WERI-Rb-1 (cell line): ENCODE results near the gene ZNF410.
"Not testable (repeated sequence)": the region's sequence is repeated elsewhere in the genome, so short reads cannot be mapped to it uniquely, and the experiment has no call there.

Experiments used
- DNase-seq: peaks from one replicate; pipeline ENCODE4 v3.0.0-alpha.2; 2020
- H3K27ac ChIP-seq: fragments of 250-450 bp; sonication (Bioruptor Pico); 2 replicates; pipeline ENCODE4 v1.5.1; 2020; ENCODE audit warnings: mild to moderate bottlenecking, moderate library complexity
- H3K27me3 ChIP-seq: fragments of 250-450 bp; sonication (Bioruptor Pico); 2 replicates; pipeline ENCODE4 v1.5.1; 2021; ENCODE audit warnings: mild to moderate bottlenecking, low read depth, moderate library complexity; ENCODE audit not compliant: insufficient read depth, severe bottlenecking
- H3K36me3 ChIP-seq: fragments of 250-450 bp; sonication (Bioruptor Pico); 2 replicates; pipeline ENCODE4 v1.5.1; 2020; ENCODE audit warnings: mild to moderate bottlenecking, moderate library complexity
- H3K4me3 ChIP-seq: 2 replicates; pipeline ENCODE4 v1.5.1; 2011; ENCODE audit warnings: low read depth, mild to moderate bottlenecking, control low read depth, low read length
- H3K9me3 ChIP-seq: fragments of 250-450 bp; sonication (Bioruptor Pico); 2 replicates; pipeline ENCODE4 v1.5.1; 2021; ENCODE audit warnings: mild to moderate bottlenecking, moderate library complexity; ENCODE audit not compliant: severe bottlenecking
- TF ChIP-seq, protein P1 (sequence below): IDR thresholded peaks from 2 replicates; pipeline ENCODE4 v1.5.1; 2011; ENCODE audit warnings: low read depth, mild to moderate bottlenecking, control low read depth, inconsistent platforms, low read length

Gene ZNF410, protein sequence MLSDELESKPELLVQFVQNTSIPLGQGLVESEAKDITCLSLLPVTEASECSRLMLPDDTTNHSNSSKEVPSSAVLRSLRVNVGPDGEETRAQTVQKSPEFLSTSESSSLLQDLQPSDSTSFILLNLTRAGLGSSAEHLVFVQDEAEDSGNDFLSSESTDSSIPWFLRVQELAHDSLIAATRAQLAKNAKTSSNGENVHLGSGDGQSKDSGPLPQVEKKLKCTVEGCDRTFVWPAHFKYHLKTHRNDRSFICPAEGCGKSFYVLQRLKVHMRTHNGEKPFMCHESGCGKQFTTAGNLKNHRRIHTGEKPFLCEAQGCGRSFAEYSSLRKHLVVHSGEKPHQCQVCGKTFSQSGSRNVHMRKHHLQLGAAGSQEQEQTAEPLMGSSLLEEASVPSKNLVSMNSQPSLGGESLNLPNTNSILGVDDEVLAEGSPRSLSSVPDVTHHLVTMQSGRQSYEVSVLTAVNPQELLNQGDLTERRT

DNA sequence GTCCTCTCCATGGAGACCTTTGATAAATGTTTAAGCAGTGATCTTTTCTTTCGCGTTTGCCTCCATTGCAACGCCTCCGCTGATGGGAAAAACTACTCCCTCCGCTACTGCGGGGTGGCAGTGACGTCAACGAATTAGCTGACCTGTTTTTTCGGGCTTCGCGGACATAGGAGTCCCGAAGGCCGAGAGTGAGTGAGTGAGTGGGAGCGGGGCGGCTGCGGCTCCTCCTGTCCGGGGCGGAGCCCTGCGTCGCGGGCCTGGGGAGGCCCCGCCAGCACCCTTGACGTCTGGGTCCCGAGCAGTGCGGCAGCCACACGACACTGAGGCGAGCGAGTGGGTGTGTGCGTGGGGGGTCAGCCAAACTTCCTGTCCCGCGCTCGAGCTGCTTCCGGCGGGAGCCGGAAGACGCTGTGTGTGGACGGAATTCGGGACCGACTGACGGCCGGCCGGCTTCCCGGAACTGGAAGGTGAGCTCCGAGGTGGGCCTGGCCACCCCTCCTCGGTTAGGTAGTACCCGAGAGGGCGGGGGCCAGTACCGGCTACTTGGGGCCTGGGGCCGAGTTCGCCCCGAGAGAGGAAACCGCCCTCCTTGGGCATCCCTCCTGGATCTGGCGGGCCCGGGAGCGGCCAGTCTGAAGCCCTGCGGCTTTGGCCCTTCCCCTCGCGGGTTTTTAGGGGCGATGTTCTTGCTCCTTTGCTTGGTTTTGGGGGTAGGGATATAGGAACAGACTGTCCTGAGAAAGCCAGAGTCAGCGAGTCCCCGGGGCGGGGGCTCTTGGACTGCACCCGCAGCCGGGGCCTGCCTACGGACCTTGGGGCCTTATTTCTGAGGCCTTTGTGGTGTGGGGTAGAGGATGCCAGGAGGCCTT, at the start of gene ZNF410:
Gene ZNF410 (plus strand): TSS at position 411 of the 869 bp plus-strand sequence. CDS start 5,317 bp downstream, outside the sequence.
- Histone ChIP-seq H3K36me3 (peaks cover 12% of the 10 kb centered on the region), H3K27me3 (no peaks in the 10 kb centered on the region), H3K9me3 (no peaks in the 10 kb centered on the region), H3K27ac (peak within 1 kb of the TSS; percentile 84), H3K4me3 (peak within 1 kb of the TSS; percentile 83)
- TF ChIP-seq, protein P1, sequence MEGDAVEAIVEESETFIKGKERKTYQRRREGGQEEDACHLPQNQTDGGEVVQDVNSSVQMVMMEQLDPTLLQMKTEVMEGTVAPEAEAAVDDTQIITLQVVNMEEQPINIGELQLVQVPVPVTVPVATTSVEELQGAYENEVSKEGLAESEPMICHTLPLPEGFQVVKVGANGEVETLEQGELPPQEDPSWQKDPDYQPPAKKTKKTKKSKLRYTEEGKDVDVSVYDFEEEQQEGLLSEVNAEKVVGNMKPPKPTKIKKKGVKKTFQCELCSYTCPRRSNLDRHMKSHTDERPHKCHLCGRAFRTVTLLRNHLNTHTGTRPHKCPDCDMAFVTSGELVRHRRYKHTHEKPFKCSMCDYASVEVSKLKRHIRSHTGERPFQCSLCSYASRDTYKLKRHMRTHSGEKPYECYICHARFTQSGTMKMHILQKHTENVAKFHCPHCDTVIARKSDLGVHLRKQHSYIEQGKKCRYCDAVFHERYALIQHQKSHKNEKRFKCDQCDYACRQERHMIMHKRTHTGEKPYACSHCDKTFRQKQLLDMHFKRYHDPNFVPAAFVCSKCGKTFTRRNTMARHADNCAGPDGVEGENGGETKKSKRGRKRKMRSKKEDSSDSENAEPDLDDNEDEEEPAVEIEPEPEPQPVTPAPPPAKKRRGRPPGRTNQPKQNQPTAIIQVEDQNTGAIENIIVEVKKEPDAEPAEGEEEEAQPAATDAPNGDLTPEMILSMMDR, result no peak
- peak; percentile 95 for DNase-seq

DNA sequence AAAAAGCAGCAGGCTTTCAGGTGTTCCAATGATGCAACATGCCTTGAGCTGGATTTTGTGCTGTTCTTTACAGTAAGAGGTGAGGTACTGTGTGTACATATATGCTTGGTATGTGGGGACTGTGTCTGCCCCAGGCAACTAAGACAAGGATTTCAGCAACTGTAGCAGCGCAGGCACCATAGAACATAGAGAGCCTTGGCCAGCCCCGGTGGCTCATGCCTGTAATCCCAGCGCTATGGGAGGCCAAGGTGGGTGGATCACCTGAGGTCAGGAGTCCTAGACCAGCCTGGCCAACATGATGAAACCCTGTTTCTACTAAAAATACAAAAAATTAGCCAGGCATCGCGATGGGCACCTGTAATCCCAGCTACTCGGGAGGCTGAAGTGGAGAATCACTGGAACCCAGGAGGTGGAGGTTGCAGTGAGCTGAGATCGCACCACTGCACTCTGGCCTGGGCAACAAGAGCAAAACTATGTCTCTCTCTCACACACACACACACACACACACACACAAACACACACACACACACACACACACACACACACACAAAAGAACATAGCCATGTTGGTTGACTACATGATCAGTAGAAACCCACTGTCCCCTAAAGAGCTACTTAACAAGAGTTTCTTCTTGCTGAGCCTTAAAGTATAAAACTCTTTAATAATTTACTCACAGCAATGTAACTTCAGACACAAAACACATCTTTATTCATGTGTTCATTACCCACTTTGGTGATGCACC, 48.2 kb upstream of the ZNF410 start:
- H3K4me3 ChIP-seq, H3K9me3 ChIP-seq, H3K27me3 ChIP-seq, H3K27ac ChIP-seq, H3K36me3 ChIP-seq, DNase-seq: not testable (repeated sequence)

DNA sequence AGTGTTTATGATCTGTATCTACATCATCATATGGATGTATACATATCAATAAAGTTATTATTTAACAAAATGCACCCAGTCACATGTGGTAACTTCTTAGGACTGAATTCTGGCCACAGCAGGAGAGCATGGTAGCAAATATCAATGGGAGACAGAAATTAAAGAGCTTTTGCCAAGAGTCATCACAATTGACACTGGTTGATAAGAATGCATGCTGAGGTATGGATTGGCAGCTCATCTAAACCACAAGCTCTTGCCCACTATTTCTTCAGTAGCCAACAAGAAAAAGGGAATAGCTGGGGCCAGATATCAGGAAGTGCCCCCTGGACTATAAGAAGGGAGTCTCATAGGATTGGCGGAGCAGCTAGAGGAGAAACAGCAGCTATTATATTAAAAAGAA, 44.5 kb upstream of the ZNF410 start:
- H3K27ac ChIP-seq, result no peak overlapping the region
- no peak overlapping the region for H3K4me3 ChIP-seq
- DNase-seq, result no peak
- no peaks in the 10 kb centered on the region for H3K9me3 ChIP-seq
- TF ChIP-seq, protein P1, result no peak
- H3K36me3 ChIP-seq, result no peaks in the 10 kb centered on the region
- H3K27me3 ChIP-seq, result no peaks in the 10 kb centered on the region

DNA sequence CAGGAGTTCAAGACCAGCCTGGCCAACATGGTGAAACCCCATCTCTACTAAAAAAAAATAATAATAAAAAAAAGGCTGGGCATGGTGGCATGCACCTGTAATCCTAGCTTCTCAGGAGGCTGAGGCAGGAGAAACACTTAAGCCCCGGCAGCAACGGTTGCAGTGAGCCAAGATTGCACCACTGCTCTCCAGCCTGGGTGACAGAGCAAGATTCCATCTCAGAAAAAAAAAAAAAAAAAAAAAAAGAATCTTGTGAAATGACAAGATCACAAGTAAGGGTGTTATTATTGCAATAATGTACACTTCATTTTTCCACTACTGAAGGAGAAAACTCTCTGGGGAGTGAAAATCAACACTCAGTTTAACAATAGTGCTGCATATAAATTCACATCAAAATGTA, 43.8 kb upstream of the ZNF410 start:
- no peaks in the 10 kb centered on the region for H3K36me3 ChIP-seq
- H3K27ac ChIP-seq, result no peak overlapping the region
- no peak for DNase-seq
- no peaks in the 10 kb centered on the region for H3K9me3 ChIP-seq
- H3K4me3 ChIP-seq, result no peak overlapping the region
- H3K27me3 ChIP-seq, result no peaks in the 10 kb centered on the region
- TF ChIP-seq, protein P1, result no peak

DNA sequence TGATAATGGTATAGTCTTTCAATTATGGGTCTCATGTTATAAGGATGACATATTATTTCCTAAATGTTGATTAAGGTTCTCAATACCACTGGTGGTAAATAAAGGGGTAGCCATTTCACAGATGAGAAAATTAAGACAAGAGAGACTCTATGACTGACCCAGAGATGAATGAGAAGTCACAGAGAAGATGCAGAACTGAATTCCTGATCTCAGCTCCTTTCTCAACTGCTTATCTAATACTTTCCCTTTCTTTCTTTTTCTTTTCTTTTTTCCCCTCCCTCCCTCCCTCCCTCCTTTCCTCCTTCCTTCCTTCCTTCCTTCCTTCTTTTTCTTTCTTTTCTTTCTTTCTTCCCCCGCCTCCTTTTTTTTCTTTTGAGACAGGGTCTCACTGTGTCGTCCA, 43.4 kb upstream of the ZNF410 start:
- H3K9me3 ChIP-seq, result no peaks in the 10 kb centered on the region
- no peak overlapping the region for H3K4me3 ChIP-seq
- TF ChIP-seq, protein P1, result no peak
- no peaks in the 10 kb centered on the region for H3K36me3 ChIP-seq
- H3K27me3 ChIP-seq, result no peaks in the 10 kb centered on the region
- H3K27ac ChIP-seq, result no peak overlapping the region
- no peak for DNase-seq

DNA sequence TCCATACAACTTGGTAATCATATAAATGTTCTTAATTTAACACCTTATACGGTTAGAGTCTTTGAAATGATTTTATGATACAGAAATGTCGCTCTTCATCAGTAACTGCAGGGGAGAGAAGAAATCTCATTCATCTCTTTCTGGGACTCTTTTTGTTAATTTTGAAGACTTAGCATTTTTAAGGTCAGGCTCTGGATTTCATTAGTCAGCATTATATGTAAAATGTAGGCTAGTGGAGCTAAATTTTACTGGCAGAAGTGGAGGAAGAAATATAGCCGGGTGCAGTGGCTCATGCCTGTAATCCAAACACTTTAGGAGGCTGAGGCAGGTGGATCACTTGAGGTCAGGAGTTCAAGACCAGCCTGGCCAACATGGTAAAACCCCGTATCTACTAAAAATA, 39.7 kb upstream of the ZNF410 start:
- no peaks in the 10 kb centered on the region for H3K9me3 ChIP-seq
- TF ChIP-seq, protein P1, result no peak
- no peak for DNase-seq
- H3K27ac ChIP-seq, result no peak overlapping the region
- no peaks in the 10 kb centered on the region for H3K27me3 ChIP-seq
- no peaks in the 10 kb centered on the region; the same call in 1 of the 2 replicates for H3K36me3 ChIP-seq
- no peak overlapping the region for H3K4me3 ChIP-seq
